ENCODE data around the gene MUC4. TPM values are rescaled to one million over a fixed set of nuclear protein-coding genes. Genes with fewer than 3 reads are reported as not detected.
"Not testable (repeated sequence)": the region's sequence is repeated elsewhere in the genome, so short reads cannot be mapped to it uniquely, and the experiment has no call there.

MUC4 gene
- polyA plus RNA-seq, 4 donors = under 0.01 to 5.5 (median 2.1) TPM

DNA sequence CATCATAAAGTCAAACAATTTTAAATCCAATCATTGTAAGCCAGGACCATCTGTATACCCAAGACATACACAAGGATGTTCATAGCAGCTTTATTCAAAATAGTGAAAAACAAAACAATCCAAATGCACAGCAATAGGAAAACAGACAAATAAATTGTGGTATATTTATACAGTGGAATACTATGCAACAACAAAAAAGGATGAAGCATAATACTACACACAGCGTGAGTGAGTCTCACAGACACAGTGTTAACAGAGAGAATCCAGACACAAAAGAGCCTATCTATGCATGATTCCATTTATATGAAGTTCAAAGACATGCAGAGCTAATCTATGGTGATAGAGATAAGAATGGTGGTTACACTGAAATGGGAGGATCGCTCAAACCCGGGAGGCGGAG is 96.6 kb downstream of the MUC4 start:
- Histone ChIP-seq H3K36me3 (ENCODE audit: control insufficient read depth in 3 of 3, insufficient read depth in 2 of 3, low read depth in 1 of 3, low read length in 3 of 3) (peaks cover 0 to 38% (median 11%) of the 10 kb centered on the region in 3 donors), H3K4me1 (ENCODE audit: control insufficient read depth in 3 of 3, insufficient read depth in 2 of 3, low read depth in 1 of 3, low read length in 2 of 3) (peaks cover 0 to 19% (median 2%) of the 10 kb centered on the region in 3 donors)
- no peak for FAIRE-seq

DNA sequence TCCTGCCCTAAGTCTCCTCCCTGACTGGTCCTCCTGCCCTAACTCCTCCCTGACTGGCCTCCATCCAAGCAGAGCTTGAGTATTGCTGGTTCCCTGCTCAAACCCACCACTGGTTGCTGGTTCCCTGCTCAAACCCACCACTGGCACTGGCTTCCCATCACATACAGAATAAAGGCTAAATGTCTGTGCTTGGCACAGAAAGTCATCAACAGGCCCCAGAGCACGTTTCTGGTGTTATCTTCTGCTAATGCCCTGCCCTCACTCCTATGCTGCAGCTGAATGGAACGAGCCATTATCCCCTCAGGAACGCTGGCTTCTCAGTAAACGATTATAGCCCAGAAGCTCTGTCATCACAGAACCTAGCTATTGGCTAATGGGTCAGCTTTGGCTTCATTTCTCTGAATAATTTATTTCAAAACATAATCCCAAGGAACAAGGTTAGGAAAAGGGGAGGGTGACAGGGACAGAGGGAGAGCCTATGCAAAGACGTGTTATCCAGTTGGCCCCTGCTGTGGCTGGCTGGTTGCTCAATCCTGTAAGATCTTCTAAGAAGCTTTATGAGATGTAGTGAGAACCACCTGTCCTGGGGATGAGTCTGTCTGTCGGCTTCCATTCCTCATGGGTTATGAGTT is 97.2 kb downstream of the MUC4 start:
- Histone ChIP-seq H3K4me1 (ENCODE audit: control insufficient read depth in 3 of 3, insufficient read depth in 2 of 3, low read depth in 1 of 3, low read length in 2 of 3) (peaks cover 0 to 15% (median 2%) of the 10 kb centered on the region in 3 donors), H3K4me3 (ENCODE audit: low read depth in 1 of 3, low read length in 3 of 3) (no peak overlapping the region), H3K36me3 (ENCODE audit: control insufficient read depth in 3 of 3, insufficient read depth in 2 of 3, low read depth in 1 of 3, low read length in 3 of 3) (peaks cover 0 to 43% (median 15%) of the 10 kb centered on the region in 3 donors), H3K9me3 (ENCODE audit: control insufficient read depth in 2 of 2, insufficient read depth in 1 of 2, low read depth in 1 of 2, low read length in 1 of 2) (peaks cover 0 to 4% of the 10 kb centered on the region in 2 donors), H3K27ac (ENCODE audit: low read depth in 1 of 3, low read length in 2 of 3) (no peak overlapping the region), H3K27me3 (ENCODE audit: control insufficient read depth in 3 of 3, insufficient read depth in 3 of 3, low read length in 3 of 3) (no peaks in the 10 kb centered on the region)
- FAIRE-seq = no peak
- 82 to 88% (median 84%) methylated on average over 6 of the region's 6 CpGs for WGBS, 3 donors
- DNase-seq = peak in 1 of 2 donors; percentile 39

More for the DNA sequence above, 96.6 kb downstream of the MUC4 start:
- no peak overlapping the region for H3K4me3 ChIP-seq (ENCODE audit: low read depth in 1 of 3, low read length in 3 of 3)
- WGBS, 3 donors = 56 to 67% (median 61%) methylated on average over 4 of the region's 4 CpGs
- DNase-seq = peak in 1 of 2 donors; percentile 28
- H3K27me3 ChIP-seq (ENCODE audit: control insufficient read depth in 3 of 3, insufficient read depth in 3 of 3, low read length in 3 of 3) = no peaks in the 10 kb centered on the region
- H3K9me3 ChIP-seq (ENCODE audit: control insufficient read depth in 2 of 2, insufficient read depth in 1 of 2, low read depth in 1 of 2, low read length in 1 of 2) = peaks cover 0 to 4% of the 10 kb centered on the region in 2 donors
- H3K27ac ChIP-seq (ENCODE audit: low read depth in 1 of 3, low read length in 2 of 3) = no peak overlapping the region

DNA sequence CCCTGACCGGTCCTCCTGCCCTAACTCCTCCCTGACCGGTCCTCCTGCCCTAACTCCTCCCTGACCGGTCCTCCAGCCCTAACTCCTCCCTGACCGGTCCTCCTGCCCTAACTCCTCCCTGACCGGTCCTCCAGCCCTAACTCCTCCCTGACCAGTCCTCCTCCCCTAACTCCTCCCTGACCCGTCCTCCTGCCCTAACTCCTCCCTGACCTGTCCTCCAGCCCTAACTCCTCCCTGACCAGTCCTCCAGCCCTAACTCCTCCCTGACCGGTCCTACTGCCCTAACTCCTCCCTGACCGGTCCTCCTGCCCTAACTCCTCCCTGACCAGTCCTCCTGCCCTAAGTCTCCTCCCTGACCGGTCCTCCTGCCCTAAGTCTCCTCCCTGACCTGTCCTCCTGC is 98.6 kb downstream of the MUC4 start:
- not testable (repeated sequence) for FAIRE-seq; H3K4me3 ChIP-seq (ENCODE audit: low read depth in 1 of 3, low read length in 3 of 3); H3K27ac ChIP-seq (ENCODE audit: low read depth in 1 of 3, low read length in 2 of 3); H3K27me3 ChIP-seq (ENCODE audit: control insufficient read depth in 3 of 3, insufficient read depth in 3 of 3, low read length in 3 of 3); H3K9me3 ChIP-seq (ENCODE audit: control insufficient read depth in 2 of 2, insufficient read depth in 1 of 2, low read depth in 1 of 2, low read length in 1 of 2)
- WGBS, 3 donors = 26 to 35% (median 33%) methylated on average over 6 to 8 of the region's 9 CpGs
- peaks cover 0 to 12% (median 0%) of the 10 kb centered on the region in 3 donors for H3K4me1 ChIP-seq (ENCODE audit: control insufficient read depth in 3 of 3, insufficient read depth in 2 of 3, low read depth in 1 of 3, low read length in 2 of 3)
- H3K36me3 ChIP-seq (ENCODE audit: control insufficient read depth in 3 of 3, insufficient read depth in 2 of 3, low read depth in 1 of 3, low read length in 3 of 3) = peaks cover 0 to 54% (median 20%) of the 10 kb centered on the region in 3 donors
- peak in 1 of 2 donors; percentile 38 for DNase-seq

DNA sequence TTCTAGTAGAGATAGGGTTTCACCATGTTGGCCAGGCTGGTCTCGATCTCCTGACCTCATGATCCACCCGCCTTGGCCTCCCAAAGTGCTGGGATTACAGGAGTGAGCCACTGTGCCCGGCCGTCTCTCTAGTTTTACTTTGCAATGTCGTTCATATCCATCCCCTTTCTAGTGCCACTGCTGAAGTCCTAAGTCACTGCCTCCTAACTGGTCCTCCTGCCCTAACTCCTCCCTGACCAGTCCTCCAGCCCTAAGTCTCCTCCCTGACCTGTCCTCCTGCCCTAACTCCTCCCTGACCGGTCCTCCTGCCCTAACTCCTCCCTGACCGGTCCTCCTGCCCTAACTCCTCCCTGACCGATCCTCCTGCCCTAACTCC is 99.2 kb downstream of the MUC4 start:
- peaks cover 0 to 58% (median 20%) of the 10 kb centered on the region in 3 donors for H3K36me3 ChIP-seq (ENCODE audit: control insufficient read depth in 3 of 3, insufficient read depth in 2 of 3, low read depth in 1 of 3, low read length in 3 of 3)
- 68 to 76% (median 76%) methylated on average over 7 to 8 of the region's 8 CpGs for WGBS, 3 donors
- not testable (repeated sequence) for H3K27ac ChIP-seq (ENCODE audit: low read depth in 1 of 3, low read length in 2 of 3)

DNA sequence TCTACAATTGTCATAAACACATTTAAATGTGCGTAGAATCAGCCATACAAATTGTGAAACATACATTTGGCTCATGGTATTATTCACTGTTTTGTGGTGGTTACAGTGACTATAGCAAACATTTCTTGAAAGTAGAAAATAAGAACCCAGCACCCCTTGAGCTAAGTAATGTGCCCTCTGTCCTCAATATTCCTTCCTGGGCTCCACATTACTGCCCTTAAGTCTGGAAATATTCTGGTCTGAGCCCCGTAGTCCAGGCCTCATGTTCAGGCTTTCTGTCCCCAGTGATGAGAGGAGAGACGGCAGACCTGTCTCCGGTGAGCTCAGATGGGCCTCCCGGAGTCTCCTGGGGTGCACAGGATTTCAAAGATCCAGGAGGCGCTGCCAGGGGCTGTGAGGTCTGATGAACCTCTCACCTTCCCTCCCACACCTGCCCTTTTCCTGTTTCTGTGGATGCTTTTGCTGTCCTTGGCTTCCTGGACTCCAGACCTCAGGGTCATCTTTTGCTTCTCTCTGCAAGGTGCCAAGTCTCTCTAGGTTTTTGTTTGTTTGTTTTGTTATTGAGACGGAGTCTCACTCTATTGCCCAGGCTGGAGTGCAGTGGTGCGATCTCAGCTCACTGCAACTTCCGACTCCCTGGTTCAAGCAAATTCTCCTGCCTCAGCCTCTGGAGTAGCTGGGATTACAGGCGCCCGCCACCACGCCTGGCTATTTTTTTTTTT is 99.8 kb downstream of the MUC4 start:
- Histone ChIP-seq H3K4me1 (ENCODE audit: control insufficient read depth in 3 of 3, insufficient read depth in 2 of 3, low read depth in 1 of 3, low read length in 2 of 3) (peaks cover 0 to 6% (median 0%) of the 10 kb centered on the region in 3 donors), H3K27me3 (ENCODE audit: control insufficient read depth in 3 of 3, insufficient read depth in 3 of 3, low read length in 3 of 3) (no peaks in the 10 kb centered on the region), H3K4me3 (ENCODE audit: low read depth in 1 of 3, low read length in 3 of 3) (no peak overlapping the region), H3K9me3 (ENCODE audit: control insufficient read depth in 2 of 2, insufficient read depth in 1 of 2, low read depth in 1 of 2, low read length in 1 of 2) (peaks cover 0 to 4% of the 10 kb centered on the region in 2 donors), H3K27ac (ENCODE audit: low read depth in 1 of 3, low read length in 2 of 3) (no peak overlapping the region), H3K36me3 (ENCODE audit: control insufficient read depth in 3 of 3, insufficient read depth in 2 of 3, low read depth in 1 of 3, low read length in 3 of 3) (peaks cover 0 to 58% (median 20%) of the 10 kb centered on the region in 3 donors)
- no peak for FAIRE-seq
- DNase-seq = no peak
- 86 to 88% (median 86%) methylated on average over 12 of the region's 12 CpGs for WGBS, 3 donors

More for the DNA sequence above, 99.2 kb downstream of the MUC4 start:
- not testable (repeated sequence) for H3K4me3 ChIP-seq (ENCODE audit: low read depth in 1 of 3, low read length in 3 of 3); H3K9me3 ChIP-seq (ENCODE audit: control insufficient read depth in 2 of 2, insufficient read depth in 1 of 2, low read depth in 1 of 2, low read length in 1 of 2); H3K27me3 ChIP-seq (ENCODE audit: control insufficient read depth in 3 of 3, insufficient read depth in 3 of 3, low read length in 3 of 3); FAIRE-seq
- DNase-seq = peak in 1 of 2 donors; percentile 37
- peaks cover 0 to 11% (median 0%) of the 10 kb centered on the region in 3 donors for H3K4me1 ChIP-seq (ENCODE audit: control insufficient read depth in 3 of 3, insufficient read depth in 2 of 3, low read depth in 1 of 3, low read length in 2 of 3)

DNA sequence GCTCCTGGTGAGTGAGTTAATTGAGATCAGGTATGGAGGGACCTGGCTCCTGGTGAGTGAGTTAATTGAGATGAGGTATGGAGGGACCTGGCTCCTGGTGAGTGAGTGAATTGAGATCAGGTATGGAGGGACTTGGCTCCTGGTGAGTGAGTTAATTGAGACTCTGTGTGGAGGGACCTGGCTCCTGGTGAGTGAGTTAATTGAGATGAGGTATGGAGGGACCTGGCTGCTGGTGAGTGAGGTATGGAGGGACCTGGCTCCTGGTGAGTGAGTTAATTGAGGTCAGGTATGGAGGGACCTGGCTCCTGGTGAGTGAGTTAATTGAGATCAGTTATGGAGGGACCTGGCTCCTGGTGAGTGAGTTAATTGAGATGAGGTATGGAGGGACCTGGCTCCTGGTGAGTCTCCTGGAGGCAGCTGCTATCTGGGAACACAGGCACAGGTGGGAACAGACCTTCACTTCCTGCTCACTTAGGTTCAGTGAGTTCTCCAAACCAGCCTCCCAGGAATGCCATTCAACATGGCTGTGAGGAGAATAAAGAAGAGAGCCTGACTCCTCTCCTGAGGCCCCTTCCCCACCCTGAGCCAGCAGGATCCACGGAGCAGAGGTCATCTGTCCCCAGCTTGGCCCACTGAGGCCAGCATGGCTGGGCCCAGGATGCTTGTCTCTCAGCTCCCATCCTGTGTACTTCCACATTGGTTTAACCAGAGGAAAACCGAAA is 100.5 kb downstream of the MUC4 start:
- FAIRE-seq; H3K4me3 ChIP-seq (ENCODE audit: low read depth in 1 of 3, low read length in 3 of 3); H3K4me1 ChIP-seq (ENCODE audit: control insufficient read depth in 3 of 3, insufficient read depth in 2 of 3, low read depth in 1 of 3, low read length in 2 of 3); H3K27me3 ChIP-seq (ENCODE audit: control insufficient read depth in 3 of 3, insufficient read depth in 3 of 3, low read length in 3 of 3); H3K9me3 ChIP-seq (ENCODE audit: control insufficient read depth in 2 of 2, insufficient read depth in 1 of 2, low read depth in 1 of 2, low read length in 1 of 2); H3K27ac ChIP-seq (ENCODE audit: low read depth in 1 of 3, low read length in 2 of 3): not testable (repeated sequence)
- DNase-seq = peak in 1 of 2 donors; percentile 23
- WGBS, 3 donors = 53 to 66% (median 53%) methylated on average over 2 of the region's 2 CpGs
- H3K36me3 ChIP-seq (ENCODE audit: control insufficient read depth in 3 of 3, insufficient read depth in 2 of 3, low read depth in 1 of 3, low read length in 3 of 3) = peaks cover 0 to 58% (median 20%) of the 10 kb centered on the region in 3 donors

DNA sequence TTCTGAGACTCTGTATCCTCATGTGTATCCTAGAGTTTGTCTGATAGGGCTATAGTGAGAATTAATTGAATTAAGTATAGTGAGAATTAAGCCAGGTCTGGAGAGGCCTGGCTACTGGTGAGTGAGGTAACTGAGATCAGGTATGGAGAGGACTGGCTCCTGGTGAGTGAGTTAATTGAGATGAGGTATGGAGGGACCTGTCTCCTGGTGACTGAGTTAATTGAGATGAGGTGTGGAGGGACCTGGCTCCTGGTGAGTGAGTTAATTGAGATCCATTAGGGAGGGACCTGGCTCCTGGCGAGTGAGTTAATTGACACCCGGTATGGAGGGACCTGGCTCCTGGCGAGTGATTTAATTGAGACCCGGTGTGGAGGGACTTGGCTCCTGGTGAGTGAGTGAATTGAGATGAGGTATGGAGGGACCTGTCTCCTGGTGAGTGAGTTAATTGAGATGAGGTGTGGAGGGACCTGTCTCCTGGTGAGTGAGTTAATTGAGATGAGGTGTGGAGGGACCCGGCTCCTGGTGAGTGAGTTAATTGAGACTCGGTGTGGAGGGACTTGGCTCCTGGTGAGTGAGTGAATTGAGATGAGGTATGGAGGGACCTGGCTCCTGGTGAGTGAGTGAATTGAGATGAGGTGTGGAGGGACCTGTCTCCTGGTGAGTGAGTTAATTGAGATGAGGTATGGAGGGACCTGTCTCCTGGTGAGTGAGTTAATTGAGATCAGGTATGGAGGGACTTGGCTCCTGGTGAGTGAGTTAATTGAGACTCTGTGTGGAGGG is 101.4 kb downstream of the MUC4 start:
- not testable (repeated sequence) for DNase-seq; H3K4me3 ChIP-seq (ENCODE audit: low read depth in 1 of 3, low read length in 3 of 3); H3K27me3 ChIP-seq (ENCODE audit: control insufficient read depth in 3 of 3, insufficient read depth in 3 of 3, low read length in 3 of 3); H3K4me1 ChIP-seq (ENCODE audit: control insufficient read depth in 3 of 3, insufficient read depth in 2 of 3, low read depth in 1 of 3, low read length in 2 of 3); H3K27ac ChIP-seq (ENCODE audit: low read depth in 1 of 3, low read length in 2 of 3); FAIRE-seq; H3K9me3 ChIP-seq (ENCODE audit: control insufficient read depth in 2 of 2, insufficient read depth in 1 of 2, low read depth in 1 of 2, low read length in 1 of 2)
- WGBS, 3 donors = 64 to 65% (median 64%) methylated on average over 6 of the region's 6 CpGs
- H3K36me3 ChIP-seq (ENCODE audit: control insufficient read depth in 3 of 3, insufficient read depth in 2 of 3, low read depth in 1 of 3, low read length in 3 of 3) = peaks cover 0 to 55% (median 18%) of the 10 kb centered on the region in 3 donors

DNA sequence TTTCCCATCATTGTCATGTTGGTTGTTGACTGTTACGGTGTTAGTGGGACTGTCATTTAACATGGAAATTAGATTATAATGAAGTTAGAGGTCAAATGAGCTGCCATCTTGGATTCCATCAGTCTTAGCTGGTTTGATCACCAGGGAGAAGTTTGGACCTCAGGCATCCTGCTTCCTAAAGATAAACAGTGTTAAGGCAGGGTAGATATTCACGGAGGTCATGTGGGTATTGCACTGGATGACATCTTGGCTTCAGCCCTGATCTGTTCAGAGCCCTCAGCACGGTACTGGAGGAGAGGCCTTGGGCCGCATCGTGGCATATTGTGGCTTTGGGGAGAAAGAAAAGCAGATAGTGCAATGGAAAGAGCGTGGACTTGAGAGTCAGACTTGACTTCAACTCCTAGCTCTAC is 102.0 kb downstream of the MUC4 start:
- DNase-seq (no peak), FAIRE-seq (no peak)
- H3K27me3 ChIP-seq (ENCODE audit: control insufficient read depth in 3 of 3, insufficient read depth in 3 of 3, low read length in 3 of 3) = no peaks in the 10 kb centered on the region
- H3K4me1 ChIP-seq (ENCODE audit: control insufficient read depth in 3 of 3, insufficient read depth in 2 of 3, low read depth in 1 of 3, low read length in 2 of 3) = no peaks in the 10 kb centered on the region
- no peak overlapping the region for H3K27ac ChIP-seq (ENCODE audit: low read depth in 1 of 3, low read length in 2 of 3)
- H3K9me3 ChIP-seq (ENCODE audit: control insufficient read depth in 2 of 2, insufficient read depth in 1 of 2, low read depth in 1 of 2, low read length in 1 of 2) = no peaks in the 10 kb centered on the region
- no peak overlapping the region for H3K4me3 ChIP-seq (ENCODE audit: low read depth in 1 of 3, low read length in 3 of 3)
- 94 to 96% (median 96%) methylated on average over 6 of the region's 6 CpGs for WGBS, 3 donors
- H3K36me3 ChIP-seq (ENCODE audit: control insufficient read depth in 3 of 3, insufficient read depth in 2 of 3, low read depth in 1 of 3, low read length in 3 of 3) = peaks cover 0 to 57% (median 16%) of the 10 kb centered on the region in 3 donors

Data from small intestine (tissue), 7 donors.